GM12892 (cell line): ENCODE results near the gene TMEM30A.

Source experiments
- POLR2A ChIP-seq: IDR thresholded peaks from 2 replicates; pipeline ENCODE4 v1.6.1; 2011; ENCODE audit warnings: low read depth, low read length, control low read depth
- POLR2AphosphoS5 ChIP-seq: IDR thresholded peaks from 2 replicates; pipeline ENCODE4 v1.6.1; 2011; ENCODE audit warnings: low read depth, low read length, control low read depth

GRCh38 chr6:75221116-75221515 is 63.5 kb downstream of the TMEM30A start:
- TF ChIP-seq POLR2A: no peak
- TF ChIP-seq POLR2AphosphoS5: no peak
